22Rv1 (cell line): Measurements from ENCODE around the gene TRAF7.

Source experiments
- ZFX ChIP-seq: fragments of 450-650 bp; IDR thresholded peaks from 2 replicates; pipeline ENCODE4 v1.6.1; 2017; ENCODE audit warnings: antibody characterized with exemption, borderline replicate concordance
- TF ChIP-seq, protein P1 (sequence below): fragments of 450-650 bp; IDR thresholded peaks from 2 replicates; pipeline ENCODE4 v1.5.1; 2017; ENCODE audit warnings: mild to moderate bottlenecking

DNA sequence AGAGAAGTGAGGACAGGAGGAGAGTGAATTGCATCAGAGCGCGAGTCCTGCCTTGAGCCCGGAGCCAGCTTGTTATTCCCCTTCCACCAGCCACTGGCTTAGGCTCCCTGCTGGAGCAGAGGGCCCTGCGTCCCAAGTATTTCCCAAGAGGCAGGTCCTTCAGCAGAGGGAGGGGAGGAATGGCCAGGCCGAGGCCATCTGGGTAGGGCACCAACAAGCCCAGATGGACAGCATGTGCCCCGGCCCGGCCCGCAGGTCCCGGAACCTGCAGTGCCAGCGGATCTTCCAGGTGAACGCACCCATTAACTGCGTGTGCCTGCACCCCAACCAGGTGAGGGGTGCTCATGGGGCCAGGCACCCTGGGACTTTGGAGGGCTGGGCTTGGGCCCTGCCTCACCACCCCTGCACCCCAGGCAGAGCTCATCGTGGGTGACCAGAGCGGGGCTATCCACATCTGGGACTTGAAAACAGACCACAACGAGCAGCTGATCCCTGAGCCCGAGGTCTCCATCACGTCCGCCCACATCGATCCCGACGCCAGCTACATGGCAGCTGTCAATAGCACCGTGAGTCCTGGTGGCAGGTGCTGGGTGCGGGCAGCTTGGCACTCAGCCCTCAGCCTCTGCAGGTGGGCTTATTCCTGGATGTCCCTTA, 51.3 kb downstream of the TRAF7 start:
- TF ChIP-seq, protein P1, sequence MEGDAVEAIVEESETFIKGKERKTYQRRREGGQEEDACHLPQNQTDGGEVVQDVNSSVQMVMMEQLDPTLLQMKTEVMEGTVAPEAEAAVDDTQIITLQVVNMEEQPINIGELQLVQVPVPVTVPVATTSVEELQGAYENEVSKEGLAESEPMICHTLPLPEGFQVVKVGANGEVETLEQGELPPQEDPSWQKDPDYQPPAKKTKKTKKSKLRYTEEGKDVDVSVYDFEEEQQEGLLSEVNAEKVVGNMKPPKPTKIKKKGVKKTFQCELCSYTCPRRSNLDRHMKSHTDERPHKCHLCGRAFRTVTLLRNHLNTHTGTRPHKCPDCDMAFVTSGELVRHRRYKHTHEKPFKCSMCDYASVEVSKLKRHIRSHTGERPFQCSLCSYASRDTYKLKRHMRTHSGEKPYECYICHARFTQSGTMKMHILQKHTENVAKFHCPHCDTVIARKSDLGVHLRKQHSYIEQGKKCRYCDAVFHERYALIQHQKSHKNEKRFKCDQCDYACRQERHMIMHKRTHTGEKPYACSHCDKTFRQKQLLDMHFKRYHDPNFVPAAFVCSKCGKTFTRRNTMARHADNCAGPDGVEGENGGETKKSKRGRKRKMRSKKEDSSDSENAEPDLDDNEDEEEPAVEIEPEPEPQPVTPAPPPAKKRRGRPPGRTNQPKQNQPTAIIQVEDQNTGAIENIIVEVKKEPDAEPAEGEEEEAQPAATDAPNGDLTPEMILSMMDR = no peak
- no peak for TF ChIP-seq ZFX
